Left lung (tissue), 10 donors: ENCODE data around the gene TIGAR. TPM values are rescaled to one million over a fixed set of nuclear protein-coding genes. Genes with fewer than 3 reads are reported as not detected.

Experiments
- ATAC-seq: fragments of 200-7000 bp; cut with Tn5 transposase; one replicate; pipeline ENCODE4 v1.9.1; 2020; ENCODE audit warnings: moderate library complexity
- DNase-seq, 4 donors: peaks; one replicate each; pipeline ENCODE4 v3.0.0-alpha.2; 2013 to 2020
- H3K27ac ChIP-seq, 2 donors: fragments of 200-600 bp; sonication (generic) in 1 of 2; one replicate each; pipeline versions ENCODE4 v1.5.0 to v1.8.0; 2020 to 2021
- H3K27me3 ChIP-seq, 2 donors: fragments of 200-600 bp; sonication (generic) in 1 of 2; one replicate each; pipeline versions ENCODE4 v1.5.0 to v1.8.0; 2020 to 2021
- H3K36me3 ChIP-seq, 2 donors: fragments of 200-600 bp; sonication (generic) in 1 of 2; one replicate each; pipeline versions ENCODE4 v1.5.0 to v1.8.0; 2020 to 2021
- H3K4me1 ChIP-seq, 2 donors: fragments of 200-600 bp; one replicate each; pipeline ENCODE4 v1.8.0; 2021
- H3K4me3 ChIP-seq, 2 donors: fragments of 200-600 bp; sonication (generic) in 1 of 2; one replicate each; pipeline versions ENCODE4 v1.5.0 to v1.8.0; 2020 to 2021; ENCODE audit warnings: mild to moderate bottlenecking in 1 of 2
- H3K9me3 ChIP-seq, 2 donors: fragments of 200-600 bp; sonication (generic) in 1 of 2; one replicate each; pipeline versions ENCODE4 v1.5.0 to v1.8.0; 2020 to 2021
- CTCF ChIP-seq, 2 donors: fragments of 200-600 bp; sonication (generic) in 1 of 2; IDR thresholded peaks; one replicate each; pipeline versions ENCODE4 v1.5.0 to v1.8.0; 2021; ENCODE audit warnings: antibody characterized with exemption in 2 of 2
- intact Hi-C, 2 donors: fragments of 100-400 bp; cut with DNase I; formaldehyde crosslinking; loops; one replicate each; pipeline versions ENCODE4 v1.11.2 to v1.14.2; 2022
- polyA plus RNA-seq, 6 donors: library from polyadenylated mRNA; unstranded; fragments of 120-200 nt; gene quantifications; one replicate each; pipeline ENCODE4 v1.2.1, GENCODE V29; 2013; ENCODE audit not compliant: insufficient read length in 6 of 6
- total RNA-seq, 2 donors: library from RNA; stranded (reverse); fragmentation: NEBNext Ultra II Directional; extraction: Animal tissue kit (Norgen Biotek cat#: 25700); gene quantifications; one replicate each; pipeline ENCODE4 v1.2.1, GENCODE V29; 2021
- donor health status: DM: no; HTN: yes; CAD: no.
- donor health status: DM: no; HTN: no; CAD: no.

Gene TIGAR
- total and polyA plus RNA-seq, 8 donors = 2.7 to 21.4 (median 5.0) TPM

- ATAC-seq (no peak), DNase-seq (no peak)
- Histone ChIP-seq H3K27me3 (no peaks in the 10 kb centered on the region), H3K36me3 (peaks cover 0 to 77% of the 10 kb centered on the region in 2 donors), H3K9me3 (no peaks in the 10 kb centered on the region), H3K27ac (no peak overlapping the region), H3K4me1 (peaks cover 0 to 17% of the 10 kb centered on the region in 2 donors), H3K4me3 (no peak overlapping the region)
- intact Hi-C loops = no loop called here
- TF ChIP-seq CTCF (IDR thresholded peaks at IDR 0.05) = no peak
Measured at GRCh38 chr12:4293299-4293965, 27.6 kb upstream of the TIGAR start.

- no peak overlapping the region for H3K4me3 ChIP-seq
- TF ChIP-seq CTCF (IDR thresholded peaks at IDR 0.05) = no peak
- no peaks in the 10 kb centered on the region for H3K27me3 ChIP-seq
- H3K27ac ChIP-seq = no peak overlapping the region
- intact Hi-C loops = no loop called here
- no peaks in the 10 kb centered on the region for H3K9me3 ChIP-seq
- H3K36me3 ChIP-seq = peaks cover 0 to 77% of the 10 kb centered on the region in 2 donors
- no peak for ATAC-seq
- no peak for DNase-seq
- peaks cover 0 to 11% of the 10 kb centered on the region in 2 donors for H3K4me1 ChIP-seq
Measured at GRCh38 chr12:4293966-4294505, 27.0 kb upstream of the TIGAR start.

DNA sequence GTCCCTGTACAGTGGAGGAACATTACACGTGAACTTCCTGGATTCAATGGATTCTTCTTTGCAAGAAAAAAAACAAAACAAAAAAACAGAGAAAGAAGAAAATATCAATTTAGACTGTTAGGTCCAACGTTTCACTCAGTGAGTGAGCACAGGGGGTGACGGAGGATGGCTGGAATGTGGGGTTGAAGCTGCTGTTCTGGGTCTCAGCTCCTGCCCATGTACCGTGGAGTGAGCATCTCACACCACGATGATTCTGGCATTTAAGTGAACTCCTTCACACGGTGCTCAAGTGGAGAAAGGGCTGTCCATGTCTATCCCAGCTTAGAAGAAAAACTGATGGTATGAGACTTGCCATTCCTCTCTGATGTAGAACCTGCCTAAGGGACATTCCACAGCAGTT, 24.3 kb upstream of the TIGAR start:
- Histone ChIP-seq H3K4me3 (no peak overlapping the region), H3K36me3 (peaks cover 0 to 78% of the 10 kb centered on the region in 2 donors), H3K27ac (no peak overlapping the region), H3K4me1 (no peaks in the 10 kb centered on the region), H3K9me3 (no peaks in the 10 kb centered on the region), H3K27me3 (no peaks in the 10 kb centered on the region)
- DNase-seq (no peak), ATAC-seq (no peak)
- TF ChIP-seq CTCF (IDR thresholded peaks at IDR 0.05) = no peak
- intact Hi-C loops = no loop called here

GRCh38 chr12:4297617-4298016, 23.4 kb upstream of the TIGAR start:
- no peaks in the 10 kb centered on the region for H3K27me3 ChIP-seq
- DNase-seq = no peak
- H3K27ac ChIP-seq = no peak overlapping the region
- ATAC-seq = no peak
- H3K4me3 ChIP-seq = no peak overlapping the region
- intact Hi-C loops = no loop called here
- no peak for TF ChIP-seq CTCF (IDR thresholded peaks at IDR 0.05)
- no peaks in the 10 kb centered on the region for H3K4me1 ChIP-seq
- peaks cover 0 to 84% of the 10 kb centered on the region in 2 donors for H3K36me3 ChIP-seq
- no peaks in the 10 kb centered on the region for H3K9me3 ChIP-seq

DNA sequence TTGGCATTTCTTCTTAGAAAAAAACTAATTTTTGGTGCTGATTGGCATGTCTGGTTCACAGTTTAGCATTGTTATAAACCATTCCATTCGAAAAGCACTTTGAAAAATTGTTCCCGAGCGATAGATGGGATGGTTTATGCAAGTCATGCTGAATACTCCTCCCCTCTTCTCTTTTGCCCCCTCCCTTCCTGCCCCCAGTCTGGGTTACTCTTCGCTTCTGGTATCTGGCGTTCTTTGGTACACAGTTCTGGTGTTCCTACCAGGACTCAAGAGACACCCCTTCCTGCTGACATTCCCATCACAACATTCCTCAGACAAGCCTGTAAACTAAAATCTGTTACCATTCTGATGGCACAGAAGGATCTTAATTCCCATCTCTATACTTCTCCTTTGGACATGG, 20.1 kb upstream of the TIGAR start:
- intact Hi-C loops = no loop called here
- TF ChIP-seq CTCF (IDR thresholded peaks at IDR 0.05) = no peak
- ATAC-seq = no peak
- H3K36me3 ChIP-seq = peaks cover 0 to 91% of the 10 kb centered on the region in 2 donors
- DNase-seq = no peak
- no peaks in the 10 kb centered on the region for H3K27me3 ChIP-seq
- no peaks in the 10 kb centered on the region for H3K9me3 ChIP-seq
- no peak overlapping the region for H3K4me3 ChIP-seq
- no peak overlapping the region for H3K27ac ChIP-seq
- H3K4me1 ChIP-seq = no peaks in the 10 kb centered on the region
